Measurements from ENCODE around the gene ZC2HC1B.

The ZC2HC1B gene

GRCh38 chr6:143949535-143949934 lies 85.3 kb downstream of the ZC2HC1B start:
- no peak overlapping the region for H3K27ac ChIP-seq
- no peak for TF ChIP-seq CTCF (IDR thresholded peaks at IDR 0.05)
- no peak overlapping the region for H3K4me3 ChIP-seq
- no peak for DNase-seq (ENCODE audit: low spot score)

GRCh38 chr6:143949962-143950361 lies 85.7 kb downstream of the ZC2HC1B start:
- TF ChIP-seq CTCF (IDR thresholded peaks at IDR 0.05): no peak
- no peak overlapping the region for H3K27ac ChIP-seq
- DNase-seq (ENCODE audit: low spot score): no peak
- no peak overlapping the region for H3K4me3 ChIP-seq

- no peak for TF ChIP-seq CTCF (IDR thresholded peaks at IDR 0.05)
- Histone ChIP-seq H3K27ac (no peak overlapping the region), H3K4me3 (no peak overlapping the region)
- DNase-seq (ENCODE audit: low spot score): no peak
Observed at GRCh38 chr6:143950875-143951274, 86.6 kb downstream of the ZC2HC1B start.

GRCh38 chr6:143952060-143952778 lies 87.9 kb downstream of the ZC2HC1B start:
- Histone ChIP-seq H3K27ac (no peak overlapping the region), H3K4me3 (no peak overlapping the region)
- DNase-seq (ENCODE audit: low spot score): no peak
- no peak for TF ChIP-seq CTCF (IDR thresholded peaks at IDR 0.05)

- TF ChIP-seq CTCF (IDR thresholded peaks at IDR 0.05): no peak
- H3K27ac ChIP-seq: no peak overlapping the region
- DNase-seq (ENCODE audit: low spot score): no peak
- H3K4me3 ChIP-seq: no peak overlapping the region
Observed at GRCh38 chr6:143952947-143953701, 88.8 kb downstream of the ZC2HC1B start.

GRCh38 chr6:143953922-143954321 lies 89.6 kb downstream of the ZC2HC1B start:
- Histone ChIP-seq H3K4me3 (no peak overlapping the region), H3K27ac (no peak overlapping the region)
- no peak for TF ChIP-seq CTCF (IDR thresholded peaks at IDR 0.05)
- no peak for DNase-seq (ENCODE audit: low spot score)

- TF ChIP-seq CTCF (IDR thresholded peaks at IDR 0.05): no peak
- DNase-seq (ENCODE audit: low spot score): no peak
Observed at GRCh38 chr6:143955971-143956370, 91.7 kb downstream of the ZC2HC1B start.

More at GRCh38 chr6:143955971-143956370, 91.7 kb downstream of the ZC2HC1B start:
- H3K27ac ChIP-seq: no peak overlapping the region
- H3K4me3 ChIP-seq: no peak overlapping the region
